ENCODE data around the gene HBA1. TPM values are rescaled to one million over a fixed set of nuclear protein-coding genes. Genes with fewer than 3 reads are reported as not detected.
"Not testable (repeated sequence)": the region's sequence is repeated elsewhere in the genome, so short reads cannot be mapped to it uniquely, and the experiment has no call there.

The HBA1 gene
- polyA plus RNA-seq, 1 donor: 2,062 TPM

- DNase-seq (ENCODE audit: low read depth): no peak
These were observed 26.8 kb downstream of the HBA1 start for GRCh38 chr16:203246-203645.

- DNase-seq (ENCODE audit: low read depth): not testable (repeated sequence)
These were observed 27.6 kb downstream of the HBA1 start for GRCh38 chr16:204046-204445.

- not testable (repeated sequence) for DNase-seq (ENCODE audit: low read depth)
These were observed 32.9 kb downstream of the HBA1 start for GRCh38 chr16:209359-209758.

- DNase-seq (ENCODE audit: low read depth): not testable (repeated sequence)
These were observed 35.2 kb downstream of the HBA1 start for GRCh38 chr16:211631-212180.

- no peak for DNase-seq (ENCODE audit: low read depth)
These were observed 36.5 kb downstream of the HBA1 start for GRCh38 chr16:212999-213398.

GRCh38 chr16:220021-220420, 43.5 kb downstream of the HBA1 start:
- DNase-seq (ENCODE audit: low read depth): no peak

Other genes with a start within 250 kb of the HBA1 start
- 6.7 TPM for gene POLR3K, start 123.1 kb upstream of the HBA1 start, polyA plus RNA-seq (ENCODE audit: insufficient read length)
- gene SNRNP25, start 122.9 kb upstream of the HBA1 start, polyA plus RNA-seq (ENCODE audit: insufficient read length): 30.6 TPM
- gene RHBDF1, start 104.0 kb upstream of the HBA1 start, polyA plus RNA-seq (ENCODE audit: insufficient read length): 38.1 TPM
- gene MPG, start 98.5 kb upstream of the HBA1 start, polyA plus RNA-seq (ENCODE audit: insufficient read length): 23.4 TPM
- 25.5 TPM for gene NPRL3, start 38.0 kb upstream of the HBA1 start, polyA plus RNA-seq (ENCODE audit: insufficient read length)
- 4.9 TPM for gene HBZ, start 24.0 kb upstream of the HBA1 start, polyA plus RNA-seq (ENCODE audit: insufficient read length)
- gene HBM, start 10.7 kb upstream of the HBA1 start, polyA plus RNA-seq (ENCODE audit: insufficient read length): 6.8 TPM
- gene HBA2, start 3.8 kb upstream of the HBA1 start, polyA plus RNA-seq (ENCODE audit: insufficient read length): 3,429 TPM
- gene HBQ1, start 3.8 kb downstream of the HBA1 start, polyA plus RNA-seq (ENCODE audit: insufficient read length): 1.4 TPM
- 67.5 TPM for gene LUC7L, start 52.8 kb downstream of the HBA1 start, polyA plus RNA-seq (ENCODE audit: insufficient read length)
- 36.3 TPM for gene FAM234A, start 58.1 kb downstream of the HBA1 start, polyA plus RNA-seq (ENCODE audit: insufficient read length)
- 3.6 TPM for gene RGS11, start 99.3 kb downstream of the HBA1 start, polyA plus RNA-seq (ENCODE audit: insufficient read length)
- 0.82 TPM for gene ARHGDIG, start 103.9 kb downstream of the HBA1 start, polyA plus RNA-seq (ENCODE audit: insufficient read length)
- 0.68 TPM for gene PDIA2, start 106.5 kb downstream of the HBA1 start, polyA plus RNA-seq (ENCODE audit: insufficient read length)
- gene AXIN1, start 176.0 kb downstream of the HBA1 start, polyA plus RNA-seq (ENCODE audit: insufficient read length): 11.3 TPM
- gene MRPL28, start 193.9 kb downstream of the HBA1 start, polyA plus RNA-seq (ENCODE audit: insufficient read length): 44.6 TPM
- gene PGAP6, start 205.3 kb downstream of the HBA1 start, polyA plus RNA-seq (ENCODE audit: insufficient read length): 28.5 TPM
- gene NME4, start 220.5 kb downstream of the HBA1 start, polyA plus RNA-seq (ENCODE audit: insufficient read length): 66.4 TPM
- gene DECR2, start 225.2 kb downstream of the HBA1 start, polyA plus RNA-seq (ENCODE audit: insufficient read length): 14.4 TPM
- 30.4 TPM for gene RAB11FIP3, start 249.0 kb downstream of the HBA1 start, polyA plus RNA-seq (ENCODE audit: insufficient read length)

Data from forelimb muscle (tissue), 1 donor.